CD4-positive, alpha-beta T cell treated with Interleukin-15 for 1 hour (primary cell): Measurements from ENCODE around the gene THOC6.

Experiments
- DNase-seq: peaks from one replicate; pipeline ENCODE4 v3.0.0-alpha.2; 2020

THOC6 gene

GRCh38 chr16:3017794-3018506 is 5.9 kb upstream of the THOC6 start, which contains the start of gene CLDN6:
CLDN6 (minus strand) TSS chr16:3018183; CDS start chr16:3016021, 2,162 bp downstream.
- DNase-seq = no peak

- DNase-seq = no peak
These were observed 4.1 kb upstream of the THOC6 start for GRCh38 chr16:3019594-3020246.

DNA sequence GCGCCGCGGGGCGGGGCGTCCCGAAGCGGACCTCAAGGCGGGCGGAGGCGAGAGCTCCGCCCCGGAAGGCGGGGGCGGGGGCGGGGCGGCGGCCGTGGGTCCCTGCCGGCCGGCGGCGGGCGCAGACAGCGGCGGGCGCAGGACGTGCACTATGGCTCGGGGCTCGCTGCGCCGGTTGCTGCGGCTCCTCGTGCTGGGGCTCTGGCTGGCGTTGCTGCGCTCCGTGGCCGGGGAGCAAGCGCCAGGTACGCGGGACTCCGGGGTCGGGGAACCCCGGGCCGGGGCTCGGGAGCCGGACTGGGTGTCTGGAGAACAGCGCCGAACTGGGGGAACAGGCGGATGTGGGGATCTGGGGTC is 3.6 kb upstream of the THOC6 start, which contains the start of gene TNFRSF12A:
Gene TNFRSF12A (plus strand): TSS at position 122 of the 357 bp plus-strand sequence. CDS start 30 bp downstream, at position 152.
- peak; percentile 74 for DNase-seq

- peak; percentile 67 for DNase-seq
These were observed 3.0 kb upstream of the THOC6 start for GRCh38 chr16:3020604-3021448.

DNA sequence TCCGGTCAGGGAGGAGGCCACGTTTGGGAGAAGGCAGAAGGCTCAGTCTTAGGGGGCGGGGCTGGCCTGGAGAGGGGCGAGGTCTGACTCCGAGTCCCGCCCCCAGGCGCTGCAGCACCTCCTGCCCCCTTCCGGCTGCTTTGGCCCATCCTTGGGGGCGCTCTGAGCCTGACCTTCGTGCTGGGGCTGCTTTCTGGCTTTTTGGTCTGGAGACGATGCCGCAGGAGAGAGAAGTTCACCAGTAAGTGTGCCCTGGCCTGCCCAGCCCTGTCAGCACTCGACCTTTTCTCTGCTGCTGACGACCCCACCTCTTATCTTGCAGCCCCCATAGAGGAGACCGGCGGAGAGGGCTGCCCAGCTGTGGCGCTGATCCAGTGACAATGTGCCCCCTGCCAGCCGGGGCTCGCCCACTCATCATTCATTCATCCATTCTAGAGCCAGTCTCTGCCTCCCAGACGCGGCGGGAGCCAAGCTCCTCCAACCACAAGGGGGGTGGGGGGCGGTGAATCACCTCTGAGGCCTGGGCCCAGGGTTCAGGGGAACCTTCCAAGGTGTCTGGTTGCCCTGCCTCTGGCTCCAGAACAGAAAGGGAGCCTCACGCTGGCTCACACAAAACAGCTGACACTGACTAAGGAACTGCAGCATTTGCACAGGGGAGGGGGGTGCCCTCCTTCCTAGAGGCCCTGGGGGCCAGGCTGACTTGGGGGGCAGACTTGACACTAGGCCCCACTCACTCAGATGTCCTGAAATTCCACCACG is 2.2 kb upstream of the THOC6 start:
- peak; percentile 66 for DNase-seq

DNA sequence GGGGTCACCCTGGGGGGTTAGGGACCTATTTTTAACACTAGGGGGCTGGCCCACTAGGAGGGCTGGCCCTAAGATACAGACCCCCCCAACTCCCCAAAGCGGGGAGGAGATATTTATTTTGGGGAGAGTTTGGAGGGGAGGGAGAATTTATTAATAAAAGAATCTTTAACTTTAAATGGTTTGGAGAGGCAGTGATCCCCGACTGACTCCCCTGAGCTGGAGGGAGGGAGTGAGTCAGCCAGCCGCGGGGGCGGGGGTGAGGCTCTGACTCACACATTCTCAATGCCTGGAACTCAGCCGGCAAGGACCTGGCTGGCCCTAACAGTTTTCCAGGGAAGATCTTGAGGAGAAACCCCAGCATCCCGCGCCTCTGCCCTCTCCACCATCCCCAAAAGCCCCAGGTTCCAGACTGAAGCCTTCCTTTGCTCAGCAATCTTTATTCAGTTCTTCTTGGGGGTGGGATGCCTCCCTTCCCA is 1.6 kb upstream of the THOC6 start:
- DNase-seq = peak; percentile 75

DNA sequence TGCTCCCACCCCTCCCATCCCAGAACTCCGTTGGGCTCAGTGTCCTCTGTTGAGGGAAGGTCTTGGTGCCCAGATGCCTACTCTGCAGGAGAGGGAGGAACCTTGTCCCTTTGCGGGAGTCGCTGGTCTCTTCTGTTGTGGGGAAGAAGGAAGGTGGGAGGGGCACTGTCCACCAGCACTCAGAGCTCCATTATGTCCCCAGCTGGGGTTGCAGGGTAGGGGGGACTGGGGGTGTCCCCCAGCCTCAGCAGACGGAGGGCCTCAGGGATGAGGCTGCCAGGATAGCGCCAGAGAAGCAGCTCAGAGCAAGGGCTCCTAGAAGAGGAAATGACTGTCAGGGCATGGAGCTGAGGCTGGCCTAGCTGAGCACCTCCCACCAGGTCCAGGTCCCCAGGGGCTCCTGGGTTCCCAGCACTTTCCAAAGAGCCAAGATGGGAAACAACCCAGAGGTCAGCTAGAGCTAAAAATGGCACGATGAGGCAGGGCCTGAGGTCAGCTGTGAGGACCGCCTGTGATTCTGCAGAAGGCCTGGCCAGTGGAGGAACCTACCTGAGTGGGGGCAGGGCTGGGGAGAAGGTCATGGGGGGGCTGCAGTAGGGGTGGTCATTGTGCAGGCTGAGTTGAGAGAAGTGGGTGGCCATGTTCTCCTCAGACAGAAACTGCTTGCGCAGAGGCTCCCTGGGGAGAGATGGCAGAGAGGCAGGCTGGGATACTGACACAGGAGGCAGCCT is 986 bp upstream of the THOC6 start:
- DNase-seq = no peak

DNA sequence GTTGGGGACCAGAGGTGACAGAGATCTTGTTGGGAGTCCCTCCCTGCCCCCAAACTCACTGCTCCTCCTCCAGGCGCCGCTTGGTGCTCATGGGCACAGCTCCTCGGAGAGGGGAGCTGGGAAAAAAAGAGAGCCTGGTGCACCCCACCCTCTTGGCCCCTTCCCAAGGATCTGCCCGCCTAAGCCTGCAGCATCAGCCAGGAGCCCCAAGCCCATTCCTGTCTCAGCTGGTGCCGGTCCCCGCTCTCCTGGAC is 493 bp upstream of the THOC6 start:
- no peak for DNase-seq

DNA sequence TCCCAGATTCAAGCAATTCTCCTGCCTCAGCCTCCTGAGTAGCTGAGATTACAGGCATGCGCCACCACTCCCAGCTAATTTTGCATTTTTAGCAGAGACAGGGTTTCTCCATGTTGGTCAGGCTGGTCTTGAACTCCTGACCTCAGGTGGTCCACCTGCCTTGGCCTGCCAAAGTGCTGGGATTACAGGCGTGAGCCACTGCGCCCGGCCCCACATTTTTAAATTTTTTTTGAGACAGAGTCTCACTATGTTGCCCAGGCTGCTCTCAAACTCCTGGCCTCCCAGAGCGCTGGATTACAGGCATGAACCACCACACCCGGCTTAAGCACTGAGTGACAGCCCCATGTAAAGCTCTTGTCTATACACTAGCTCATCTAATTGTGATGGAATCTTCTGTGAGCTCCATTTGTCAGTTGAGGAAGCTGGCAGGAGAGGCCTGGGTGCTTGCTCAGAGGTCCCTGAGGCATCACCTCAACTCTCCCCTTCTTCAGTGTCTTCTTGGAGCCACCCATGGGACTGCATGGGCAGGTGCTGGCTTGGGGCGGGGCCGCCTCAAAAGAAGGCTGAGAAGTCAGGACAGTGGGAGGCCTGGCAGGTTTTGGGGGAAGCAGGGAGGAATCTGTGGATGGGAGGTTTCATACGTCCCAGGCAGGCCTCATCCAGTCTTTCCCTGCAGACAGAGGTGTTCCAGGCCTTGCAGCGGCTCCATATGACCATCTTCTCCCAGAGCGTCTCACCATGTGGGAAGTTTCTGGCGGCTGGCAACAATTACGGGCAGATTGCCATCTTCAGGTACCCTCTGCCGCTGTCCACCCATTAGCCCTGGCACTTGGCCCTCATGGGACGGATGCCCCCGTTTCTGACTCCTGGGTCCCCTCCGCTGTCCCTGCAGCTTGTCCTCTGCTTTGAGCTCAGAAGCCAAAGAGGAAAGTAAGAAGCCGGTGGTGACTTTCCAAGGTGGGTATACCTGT is 1.5 kb downstream of the THOC6 start:
- no peak for DNase-seq

DNA sequence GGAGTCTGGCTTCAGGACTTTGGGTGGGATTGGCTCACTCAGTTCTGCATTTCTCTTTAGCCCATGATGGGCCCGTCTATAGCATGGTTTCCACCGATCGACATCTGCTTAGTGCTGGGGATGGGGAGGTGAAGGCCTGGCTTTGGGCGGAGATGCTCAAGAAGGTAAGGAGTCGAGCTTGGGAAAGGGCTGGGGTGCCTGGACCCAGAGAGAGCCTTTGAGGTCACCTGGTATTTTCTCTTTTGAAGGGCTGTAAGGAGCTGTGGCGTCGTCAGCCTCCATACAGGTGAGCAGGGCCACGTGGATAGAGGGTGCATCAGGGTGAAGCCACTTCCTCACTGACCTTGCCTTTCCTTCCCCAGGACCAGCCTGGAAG is 2.2 kb downstream of the THOC6 start:
- no peak for DNase-seq

DNA sequence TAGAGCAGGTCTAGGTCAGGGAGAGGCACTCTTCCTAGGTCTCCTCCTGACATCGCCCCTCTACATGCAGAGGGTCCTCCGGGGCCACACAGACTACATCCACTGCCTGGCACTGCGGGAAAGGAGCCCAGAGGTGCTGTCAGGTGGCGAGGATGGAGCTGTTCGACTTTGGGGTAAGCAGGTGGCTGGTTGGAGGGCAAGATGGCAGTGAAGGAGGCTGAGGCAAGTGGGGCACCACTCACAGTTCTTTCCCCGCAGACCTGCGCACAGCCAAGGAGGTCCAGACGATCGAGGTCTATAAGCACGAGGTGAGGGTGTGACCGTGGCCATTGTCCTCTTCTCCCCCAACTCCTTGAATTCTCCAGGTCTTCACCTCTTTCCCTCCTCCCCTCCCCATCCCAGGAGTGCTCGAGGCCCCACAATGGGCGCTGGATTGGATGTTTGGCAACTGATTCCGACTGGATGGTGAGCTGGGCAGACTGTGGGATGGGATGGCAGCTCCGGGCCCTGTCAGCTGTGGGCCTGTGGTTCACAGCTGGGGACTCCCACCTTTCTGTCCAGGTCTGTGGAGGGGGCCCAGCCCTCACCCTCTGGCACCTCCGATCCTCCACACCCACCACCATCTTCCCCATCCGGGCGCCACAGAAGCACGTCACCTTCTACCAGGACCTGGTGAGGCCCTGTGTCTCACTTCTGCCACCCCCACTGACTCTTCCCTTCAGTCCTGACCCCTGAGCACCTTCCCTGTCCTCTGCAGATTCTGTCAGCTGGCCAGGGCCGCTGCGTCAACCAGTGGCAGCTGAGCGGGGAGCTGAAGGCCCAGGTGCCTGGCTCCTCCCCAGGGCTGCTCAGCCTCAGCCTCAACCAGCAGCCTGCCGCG is 3.0 kb downstream of the THOC6 start:
- DNase-seq = no peak

DNA sequence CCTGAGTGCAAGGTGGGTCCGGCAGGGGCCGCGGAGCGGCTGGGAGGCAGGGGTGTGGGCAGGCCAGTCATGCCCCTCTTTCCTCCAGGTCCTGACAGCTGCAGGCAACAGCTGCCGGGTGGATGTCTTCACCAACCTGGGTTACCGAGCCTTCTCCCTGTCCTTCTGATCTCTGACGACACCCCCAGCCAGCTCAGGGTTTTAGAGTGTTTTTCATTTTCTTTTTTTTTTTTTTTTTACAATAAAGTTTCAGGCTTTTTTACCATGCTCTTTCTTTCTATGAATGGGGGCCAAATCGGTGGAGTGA is 3.6 kb downstream of the THOC6 start:
- DNase-seq = no peak

- peak; percentile 86 for DNase-seq
These were observed 4.3 kb downstream of the THOC6 start for GRCh38 chr16:3027983-3028715.

DNA sequence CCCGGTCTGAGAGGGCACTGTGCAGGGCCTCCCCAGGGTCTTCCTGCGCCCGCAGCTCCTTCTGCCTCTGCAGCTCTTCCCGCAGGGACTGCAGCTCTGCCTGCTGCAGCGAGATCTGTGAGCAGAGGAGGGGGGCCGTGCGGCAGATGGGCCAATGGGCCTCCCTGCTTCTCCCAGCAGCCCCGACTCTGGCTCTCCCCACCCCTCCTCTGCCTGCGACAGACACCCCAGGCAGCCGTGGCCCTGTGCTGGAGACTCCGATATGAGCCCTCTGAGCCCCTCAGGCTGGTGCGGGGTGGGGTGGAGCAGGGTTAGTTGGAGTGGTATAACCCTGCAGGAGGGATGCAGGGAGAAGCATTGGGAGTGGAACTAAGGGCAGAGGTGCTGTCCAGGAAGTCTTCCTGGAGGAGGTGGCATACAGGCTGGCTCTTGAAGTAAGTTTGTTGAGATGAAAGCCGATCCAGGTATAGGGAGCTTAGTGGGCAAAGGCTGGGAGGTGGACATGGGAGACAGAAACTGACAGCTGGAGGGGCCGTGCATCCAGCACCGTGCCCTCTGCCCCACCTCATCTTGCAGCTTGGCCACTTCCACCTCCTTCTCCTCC is 5.0 kb downstream of the THOC6 start:
- no peak for DNase-seq

DNA sequence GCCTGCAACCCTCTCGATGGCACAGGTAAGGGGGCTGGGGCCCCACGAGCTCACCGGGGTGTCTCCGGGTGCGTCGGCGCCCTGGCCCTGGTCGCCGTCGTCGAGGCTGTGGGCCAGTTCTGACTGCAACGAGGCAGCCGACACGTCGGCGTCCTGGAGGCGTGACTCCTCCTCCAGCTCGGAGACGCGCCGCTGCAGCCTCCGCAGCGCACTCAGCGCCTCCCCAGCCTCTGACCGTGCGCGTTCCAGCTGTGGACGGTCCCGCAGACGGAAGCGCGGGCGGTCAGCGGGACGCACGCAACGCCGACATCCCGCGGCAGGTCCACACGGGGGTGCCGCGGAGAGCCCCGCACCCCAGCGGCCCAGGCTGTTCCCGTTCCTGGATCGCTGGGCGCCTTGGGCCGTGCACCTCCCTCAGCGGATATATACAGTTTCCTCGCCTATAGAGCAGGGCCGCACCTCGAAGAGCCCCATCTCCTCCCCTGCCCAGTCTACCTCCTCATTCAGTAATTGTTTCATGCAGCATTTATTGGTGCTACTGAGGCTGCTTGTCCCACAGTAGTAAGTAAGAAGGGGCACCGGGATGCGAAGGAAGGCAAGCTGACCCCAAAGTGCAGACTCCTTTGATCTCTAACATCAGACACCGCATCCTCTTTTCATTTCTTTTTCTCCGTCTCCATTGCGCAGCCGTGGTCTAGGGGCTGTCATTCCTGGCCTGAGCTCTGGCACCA is 5.8 kb downstream of the THOC6 start:
- DNase-seq = no peak

GRCh38 chr16:3030222-3031212 is 6.7 kb downstream of the THOC6 start:
- DNase-seq = no peak

GRCh38 chr16:3032624-3033023 is 8.8 kb downstream of the THOC6 start:
- DNase-seq = no peak
